Suprapubic skin (tissue), 4 donors: ENCODE measurements around the gene SOX5. TPM values are rescaled to one million over a fixed set of nuclear protein-coding genes. Genes with fewer than 3 reads are reported as not detected.
"Not testable (repeated sequence)": the region's sequence is repeated elsewhere in the genome, so short reads cannot be mapped to it uniquely, and the experiment has no call there.

Source experiments
- DNase-seq, 2 donors: peaks; one replicate each; pipeline ENCODE4 v3.0.0-alpha.2; 2019; ENCODE audit warnings: low spot score in 2 of 2
- H3K27ac ChIP-seq: fragments of 200-600 bp; sonication (generic); one replicate; pipeline ENCODE4 v1.5.1; 2019
- H3K27me3 ChIP-seq: fragments of 200-600 bp; sonication (generic); one replicate; pipeline ENCODE4 v1.5.1; 2019
- H3K36me3 ChIP-seq: fragments of 200-600 bp; sonication (generic); one replicate; pipeline ENCODE4 v1.5.1; 2019
- H3K4me1 ChIP-seq: fragments of 200-600 bp; sonication (generic); one replicate; pipeline ENCODE4 v1.5.1; 2019
- H3K4me3 ChIP-seq: fragments of 200-600 bp; sonication (generic); one replicate; pipeline ENCODE4 v1.5.1; 2019; ENCODE audit warnings: mild to moderate bottlenecking
- H3K9me3 ChIP-seq: fragments of 200-600 bp; sonication (generic); one replicate; pipeline ENCODE4 v1.5.1; 2019
- EP300 ChIP-seq: sonication (generic); formaldehyde crosslinking; IDR thresholded peaks from one replicate; pipeline ENCODE4 v1.6.1; 2017; ENCODE audit warnings: antibody characterized with exemption
- POLR2A ChIP-seq, 2 donors: fragments of 450-650 bp; IDR thresholded peaks; one replicate each; pipeline ENCODE4 v1.6.1; 2017; ENCODE audit warnings: antibody characterized with exemption in 2 of 2, mild to moderate bottlenecking in 2 of 2, moderate library complexity in 2 of 2
- POLR2AphosphoS5 ChIP-seq, 3 donors: sonication (generic); formaldehyde crosslinking; IDR thresholded peaks; one replicate each; pipeline ENCODE4 v1.6.1; 2017; ENCODE audit warnings: antibody characterized with exemption in 3 of 3
- whole genome bisulfite sequencing: methylation state at CpG from one replicate; pipeline ENCODE4 v1.1.5; 2018; 5-methylcytosine and 5-hydroxymethylcytosine counted together
- total RNA-seq, 4 donors: library from RNA; depleted of rRNA; stranded (reverse); fragments of >200 nt; gene quantifications; one replicate each; pipeline ENCODE4 v1.1.0, GENCODE V29; 2016
- TF ChIP-seq, protein P1 (sequence below), 2 donors: fragments of 200-600 bp in 1 of 2; fragments of 450-650 bp in 1 of 2; sonication (generic) in 1 of 2; IDR thresholded peaks; one replicate each; pipeline ENCODE4 v1.5.1; 2016 to 2019; ENCODE audit warnings: antibody characterized with exemption in 2 of 2, mild to moderate bottlenecking in 1 of 2, moderate library complexity in 1 of 2

SOX5 gene
- total RNA-seq, 4 donors from 2014 or later, result 19.0 to 110 (median 23.2) TPM

DNA sequence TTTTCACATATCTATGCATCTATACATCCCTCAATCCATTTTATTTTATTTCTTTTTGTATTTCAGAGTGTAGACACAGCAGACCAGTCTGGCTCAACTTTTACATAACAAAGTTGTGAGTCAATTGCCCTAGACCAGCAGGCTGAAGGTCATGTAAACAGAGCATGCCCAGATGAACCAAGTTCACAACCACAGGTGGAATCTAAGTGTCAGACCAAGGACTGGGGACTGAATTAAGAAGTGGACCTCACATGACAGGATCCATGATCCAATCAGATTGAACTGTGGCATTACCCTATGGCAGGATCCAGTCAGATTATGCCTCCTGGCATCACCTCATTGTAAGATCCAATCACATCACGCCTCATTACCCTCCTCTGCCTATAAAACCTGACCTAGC, 455.8 kb downstream of the SOX5 start:
- Histone ChIP-seq H3K4me1 (no peaks in the 10 kb centered on the region), H3K27ac (no peak overlapping the region), H3K36me3 (no peaks in the 10 kb centered on the region), H3K27me3 (no peaks in the 10 kb centered on the region), H3K4me3 (no peak overlapping the region), H3K9me3 (no peaks in the 10 kb centered on the region)
- TF ChIP-seq, protein P1, sequence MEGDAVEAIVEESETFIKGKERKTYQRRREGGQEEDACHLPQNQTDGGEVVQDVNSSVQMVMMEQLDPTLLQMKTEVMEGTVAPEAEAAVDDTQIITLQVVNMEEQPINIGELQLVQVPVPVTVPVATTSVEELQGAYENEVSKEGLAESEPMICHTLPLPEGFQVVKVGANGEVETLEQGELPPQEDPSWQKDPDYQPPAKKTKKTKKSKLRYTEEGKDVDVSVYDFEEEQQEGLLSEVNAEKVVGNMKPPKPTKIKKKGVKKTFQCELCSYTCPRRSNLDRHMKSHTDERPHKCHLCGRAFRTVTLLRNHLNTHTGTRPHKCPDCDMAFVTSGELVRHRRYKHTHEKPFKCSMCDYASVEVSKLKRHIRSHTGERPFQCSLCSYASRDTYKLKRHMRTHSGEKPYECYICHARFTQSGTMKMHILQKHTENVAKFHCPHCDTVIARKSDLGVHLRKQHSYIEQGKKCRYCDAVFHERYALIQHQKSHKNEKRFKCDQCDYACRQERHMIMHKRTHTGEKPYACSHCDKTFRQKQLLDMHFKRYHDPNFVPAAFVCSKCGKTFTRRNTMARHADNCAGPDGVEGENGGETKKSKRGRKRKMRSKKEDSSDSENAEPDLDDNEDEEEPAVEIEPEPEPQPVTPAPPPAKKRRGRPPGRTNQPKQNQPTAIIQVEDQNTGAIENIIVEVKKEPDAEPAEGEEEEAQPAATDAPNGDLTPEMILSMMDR (IDR thresholded peaks at IDR 0.05), result no peak
- TF ChIP-seq POLR2A (IDR thresholded peaks at IDR 0.05) (no peak), EP300 (no peak)
- DNase-seq, result no peak
- WGBS, result 76% methylated on average over 1 of the region's 1 CpG

DNA sequence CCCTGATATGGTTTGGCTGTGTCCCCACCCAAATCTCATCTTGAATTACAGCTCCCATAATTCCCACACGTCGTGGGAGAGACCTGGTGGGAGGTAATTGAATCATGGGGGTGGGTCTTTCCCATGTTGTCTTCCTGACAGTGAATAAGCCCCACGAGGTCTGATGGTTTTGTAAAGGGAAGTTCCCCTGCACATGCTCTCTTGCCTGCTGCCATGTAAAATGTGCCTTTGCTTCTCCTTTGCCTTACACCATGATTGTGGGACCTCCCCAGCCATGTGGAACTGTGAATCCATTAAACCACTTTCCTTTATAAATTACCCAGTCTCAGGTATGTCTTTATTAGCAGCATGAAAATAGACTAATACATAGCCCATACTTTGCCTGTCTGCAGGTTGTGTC, 458.4 kb downstream of the SOX5 start:
- DNase-seq, H3K4me3 ChIP-seq, H3K36me3 ChIP-seq, H3K27me3 ChIP-seq, H3K27ac ChIP-seq, H3K9me3 ChIP-seq, H3K4me1 ChIP-seq: not testable (repeated sequence)
- 76% methylated on average over 3 of the region's 3 CpGs for WGBS

DNA sequence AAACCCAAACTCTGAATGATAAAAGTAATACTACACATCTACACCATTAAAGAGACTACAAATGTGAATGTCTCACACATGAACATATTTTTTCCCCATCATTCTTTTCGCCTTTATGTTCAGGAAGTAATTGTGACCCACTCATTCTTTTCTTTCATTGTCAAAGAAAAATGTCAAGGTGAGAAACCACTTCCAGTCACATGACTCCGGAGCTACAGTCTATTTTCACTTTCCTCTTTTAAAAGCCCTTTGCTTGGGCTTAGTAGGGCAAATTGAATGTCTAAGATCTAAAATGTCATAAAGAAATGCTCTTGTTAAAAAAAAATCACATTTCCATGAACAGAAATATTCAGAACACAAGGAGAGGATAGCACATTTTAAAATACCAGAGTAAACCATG, 461.3 kb downstream of the SOX5 start:
- H3K27ac ChIP-seq, result no peak overlapping the region
- no peaks in the 10 kb centered on the region for H3K4me1 ChIP-seq
- no peak for TF ChIP-seq EP300
- no peak for TF ChIP-seq POLR2AphosphoS5 (IDR thresholded peaks at IDR 0.05)
- TF ChIP-seq POLR2A (IDR thresholded peaks at IDR 0.05), result no peak
- TF ChIP-seq, protein P1 (IDR thresholded peaks at IDR 0.05), result no peak
- H3K9me3 ChIP-seq, result no peaks in the 10 kb centered on the region
- H3K4me3 ChIP-seq, result no peak overlapping the region
- 71% methylated on average over 2 of the region's 2 CpGs for WGBS
- H3K36me3 ChIP-seq, result no peaks in the 10 kb centered on the region
- no peaks in the 10 kb centered on the region for H3K27me3 ChIP-seq
- no peak for DNase-seq

DNA sequence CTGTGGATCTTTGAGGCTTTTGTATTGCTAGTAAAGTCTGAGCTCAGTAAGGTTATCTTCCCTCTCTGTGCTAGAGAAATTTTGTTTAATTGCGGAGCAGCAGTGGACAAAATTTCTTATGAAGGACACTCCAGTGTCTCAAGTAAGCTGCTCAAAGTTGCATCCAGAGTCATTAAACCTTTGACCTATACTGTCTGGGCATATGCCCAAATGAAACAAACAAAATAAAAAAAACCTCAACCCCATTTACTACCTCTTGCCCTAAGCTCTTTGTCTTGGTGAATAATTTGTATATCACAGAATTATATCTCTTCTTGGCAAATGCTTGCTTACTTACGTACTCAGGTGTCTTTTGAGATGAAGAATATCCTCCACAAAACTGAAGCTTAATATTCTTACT, 465.2 kb downstream of the SOX5 start:
- TF ChIP-seq EP300 (no peak), POLR2AphosphoS5 (IDR thresholded peaks at IDR 0.05) (no peak), POLR2A (IDR thresholded peaks at IDR 0.05) (no peak)
- TF ChIP-seq, protein P1 (IDR thresholded peaks at IDR 0.05), result no peak
- no peak overlapping the region for H3K4me3 ChIP-seq
- no peaks in the 10 kb centered on the region for H3K4me1 ChIP-seq
- H3K27me3 ChIP-seq, result no peaks in the 10 kb centered on the region
- no peaks in the 10 kb centered on the region for H3K9me3 ChIP-seq
- no peak overlapping the region for H3K27ac ChIP-seq
- WGBS, result 74% methylated on average over 2 of the region's 2 CpGs
- no peaks in the 10 kb centered on the region for H3K36me3 ChIP-seq
- no peak for DNase-seq

DNA sequence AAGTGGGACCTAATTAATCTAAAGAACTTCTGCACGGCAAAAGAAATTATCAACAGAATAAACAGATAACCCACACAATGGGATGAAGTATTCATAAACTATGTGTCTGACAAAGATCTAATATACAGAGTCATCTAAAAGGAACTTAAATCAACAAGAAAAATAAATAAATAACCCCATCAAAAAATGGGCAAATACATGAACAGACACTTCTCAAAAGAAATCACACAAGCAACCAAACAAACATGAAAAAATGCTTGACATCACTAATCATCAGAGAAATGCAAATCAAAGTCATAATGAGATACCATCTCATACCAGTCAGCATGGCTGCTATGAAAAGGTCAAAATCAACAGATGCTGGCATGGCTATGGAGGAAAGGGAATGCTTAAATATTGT, 466.9 kb downstream of the SOX5 start:
- 87% methylated on average over 1 of the region's 1 CpG for WGBS
- no peak for DNase-seq
- no peaks in the 10 kb centered on the region for H3K27me3 ChIP-seq

More for the DNA sequence above, 466.9 kb downstream of the SOX5 start:
- peaks cover 6% of the 10 kb centered on the region for H3K9me3 ChIP-seq
- no peaks in the 10 kb centered on the region for H3K4me1 ChIP-seq
- H3K27ac ChIP-seq, result no peak overlapping the region
- TF ChIP-seq POLR2AphosphoS5 (IDR thresholded peaks at IDR 0.05) (no peak), POLR2A (IDR thresholded peaks at IDR 0.05) (no peak), EP300 (no peak)
- TF ChIP-seq, protein P1 (IDR thresholded peaks at IDR 0.05), result no peak
- H3K4me3 ChIP-seq, result no peak overlapping the region
- no peaks in the 10 kb centered on the region for H3K36me3 ChIP-seq
